MM.1S (cell line): ENCODE data around the gene BAG1.

Experiments
- EZH2 ChIP-seq: fragments of 300-600 bp; sonication (generic); optimal IDR thresholded peaks from 2 replicates; pipeline ENCODE3; 2017; ENCODE audit warnings: low read depth, mild to moderate bottlenecking, antibody characterized with exemption, low read length, mixed read lengths
- EZH2phosphoT487 ChIP-seq: fragments of 300-600 bp; sonication (generic); IDR thresholded peaks from 2 replicates; pipeline ENCODE4 v1.6.1; 2018; ENCODE audit warnings: antibody characterized with exemption, low read length
- TF ChIP-seq, protein P1 (sequence below): fragments of 300-600 bp; sonication (generic); IDR thresholded peaks from 2 replicates; pipeline ENCODE4 v1.5.1; 2016; ENCODE audit warnings: antibody characterized with exemption, low read length, mixed read lengths

DNA sequence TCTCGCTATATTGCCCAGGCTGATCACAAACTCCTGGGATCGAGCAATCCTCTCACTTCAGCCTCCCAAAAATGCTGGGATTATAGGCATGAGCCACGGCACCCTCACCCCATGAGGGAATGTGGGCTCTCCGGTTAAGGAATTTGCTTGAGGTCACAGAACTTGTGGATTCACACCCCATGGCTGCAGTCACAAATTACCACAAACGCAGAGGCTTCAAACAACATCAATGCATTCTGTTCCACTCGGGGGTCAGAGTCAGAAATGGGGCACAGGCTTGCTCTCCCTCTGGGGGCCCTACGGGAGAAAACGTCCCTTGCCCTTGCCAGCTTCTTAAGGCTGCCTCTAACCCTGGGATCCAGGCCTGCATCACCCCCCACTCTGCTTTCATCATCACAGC lies 36.8 kb downstream of the BAG1 start:
- TF ChIP-seq, protein P1, sequence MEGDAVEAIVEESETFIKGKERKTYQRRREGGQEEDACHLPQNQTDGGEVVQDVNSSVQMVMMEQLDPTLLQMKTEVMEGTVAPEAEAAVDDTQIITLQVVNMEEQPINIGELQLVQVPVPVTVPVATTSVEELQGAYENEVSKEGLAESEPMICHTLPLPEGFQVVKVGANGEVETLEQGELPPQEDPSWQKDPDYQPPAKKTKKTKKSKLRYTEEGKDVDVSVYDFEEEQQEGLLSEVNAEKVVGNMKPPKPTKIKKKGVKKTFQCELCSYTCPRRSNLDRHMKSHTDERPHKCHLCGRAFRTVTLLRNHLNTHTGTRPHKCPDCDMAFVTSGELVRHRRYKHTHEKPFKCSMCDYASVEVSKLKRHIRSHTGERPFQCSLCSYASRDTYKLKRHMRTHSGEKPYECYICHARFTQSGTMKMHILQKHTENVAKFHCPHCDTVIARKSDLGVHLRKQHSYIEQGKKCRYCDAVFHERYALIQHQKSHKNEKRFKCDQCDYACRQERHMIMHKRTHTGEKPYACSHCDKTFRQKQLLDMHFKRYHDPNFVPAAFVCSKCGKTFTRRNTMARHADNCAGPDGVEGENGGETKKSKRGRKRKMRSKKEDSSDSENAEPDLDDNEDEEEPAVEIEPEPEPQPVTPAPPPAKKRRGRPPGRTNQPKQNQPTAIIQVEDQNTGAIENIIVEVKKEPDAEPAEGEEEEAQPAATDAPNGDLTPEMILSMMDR: no peak
- no peak for TF ChIP-seq EZH2
- TF ChIP-seq EZH2phosphoT487: no peak
